ELR (cell line): ENCODE results near the gene SLC66A1.

Experiments
- DNase-seq: peaks from one replicate; pipeline ENCODE4 v3.0.0-alpha.2; 2015; ENCODE audit warnings: low read depth

The SLC66A1 gene

DNA sequence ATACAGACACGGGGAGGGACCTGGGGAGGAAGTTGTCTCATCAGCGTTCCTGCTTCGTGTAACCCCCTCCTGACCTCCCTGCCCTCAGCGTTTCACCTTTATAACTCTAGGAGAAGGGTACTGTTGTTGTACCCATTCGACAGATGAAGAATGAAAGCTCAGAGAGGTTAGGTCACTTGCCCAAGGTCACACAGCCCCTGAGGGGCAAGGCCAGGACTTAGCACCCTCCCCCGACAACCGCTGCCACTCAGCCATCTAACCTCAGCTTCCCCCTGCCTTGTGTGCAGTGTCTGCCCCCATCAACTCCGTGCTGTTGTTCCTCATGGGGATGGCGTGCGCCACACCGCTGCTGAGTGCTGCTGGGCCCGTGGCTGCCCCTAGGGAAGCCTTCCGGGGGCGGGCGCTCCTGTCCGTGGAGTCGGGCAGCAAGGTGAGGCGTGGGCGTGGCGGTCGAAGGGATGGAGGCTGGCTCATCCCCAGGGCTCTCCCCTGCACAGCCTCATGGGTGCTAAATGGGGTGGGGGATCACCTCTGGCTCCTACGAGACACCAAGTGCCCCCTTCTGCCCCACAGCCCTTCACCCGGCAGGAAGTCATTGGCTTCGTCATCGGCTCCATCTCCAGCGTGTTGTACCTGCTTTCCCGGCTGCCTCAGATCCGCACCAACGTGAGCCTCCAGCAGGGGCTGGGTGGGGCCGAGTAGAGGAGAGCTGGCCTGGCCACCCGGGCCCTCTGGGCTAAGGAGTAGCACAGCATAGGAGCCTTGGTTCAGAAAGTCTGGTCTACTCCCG is 14.0 kb downstream of the SLC66A1 start:
- DNase-seq, result no peak

DNA sequence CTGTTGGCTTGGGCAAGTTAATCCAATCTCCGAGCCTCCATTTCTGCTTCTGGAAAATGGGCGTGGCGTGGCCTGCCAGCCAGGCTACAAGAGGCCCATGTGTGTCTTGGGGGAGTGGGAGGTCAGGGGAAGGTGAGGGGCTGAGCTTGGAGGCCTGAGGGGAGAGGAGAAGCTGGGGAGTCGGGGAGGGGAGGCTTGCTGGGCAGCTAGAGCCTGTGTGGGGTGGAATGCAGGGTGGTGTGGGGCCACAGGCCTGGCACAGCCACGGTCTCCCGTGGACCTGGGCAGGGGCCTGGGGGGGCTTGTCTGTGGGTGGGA is 14.6 kb downstream of the SLC66A1 start:
- no peak for DNase-seq

DNA sequence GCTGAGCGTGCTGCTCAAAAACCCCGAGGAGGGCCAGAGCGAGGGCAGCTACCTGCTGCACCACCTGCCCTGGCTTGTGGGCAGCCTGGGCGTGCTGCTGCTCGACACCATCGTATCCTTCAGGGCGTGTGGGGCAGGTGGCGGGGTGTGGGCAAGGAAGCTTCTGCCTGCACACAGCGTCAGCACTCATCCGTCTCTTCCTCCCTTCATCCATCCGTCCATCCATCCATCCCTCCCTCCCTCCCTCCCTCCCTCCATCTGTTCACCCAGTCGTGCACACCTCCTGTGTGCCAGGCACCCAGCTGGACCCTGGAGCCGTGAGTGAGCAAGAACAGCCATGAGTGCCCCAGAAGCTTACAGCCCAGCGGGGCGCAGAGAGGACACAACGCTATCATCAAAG is 15.2 kb downstream of the SLC66A1 start:
- DNase-seq, result no peak

DNA sequence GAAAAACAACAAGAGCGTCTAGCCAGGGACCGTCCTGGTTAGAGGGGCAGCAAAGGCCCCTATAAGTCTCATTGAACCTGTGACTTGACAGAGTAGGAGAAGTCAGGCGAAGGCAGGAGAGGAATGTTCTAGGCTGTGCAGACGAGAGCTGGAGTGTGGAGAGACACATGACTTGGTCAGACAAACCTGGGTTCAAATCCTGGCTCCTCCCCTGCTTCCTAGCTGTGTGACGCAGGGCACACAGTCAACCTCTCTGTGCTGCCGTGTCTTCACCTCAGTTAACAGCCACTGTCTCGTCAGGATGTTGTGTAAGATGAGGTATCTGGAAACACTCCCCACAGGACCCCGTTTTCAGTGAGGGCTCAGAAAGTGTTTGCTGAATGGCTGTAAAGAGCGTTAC is 15.6 kb downstream of the SLC66A1 start:
- no peak for DNase-seq

DNA sequence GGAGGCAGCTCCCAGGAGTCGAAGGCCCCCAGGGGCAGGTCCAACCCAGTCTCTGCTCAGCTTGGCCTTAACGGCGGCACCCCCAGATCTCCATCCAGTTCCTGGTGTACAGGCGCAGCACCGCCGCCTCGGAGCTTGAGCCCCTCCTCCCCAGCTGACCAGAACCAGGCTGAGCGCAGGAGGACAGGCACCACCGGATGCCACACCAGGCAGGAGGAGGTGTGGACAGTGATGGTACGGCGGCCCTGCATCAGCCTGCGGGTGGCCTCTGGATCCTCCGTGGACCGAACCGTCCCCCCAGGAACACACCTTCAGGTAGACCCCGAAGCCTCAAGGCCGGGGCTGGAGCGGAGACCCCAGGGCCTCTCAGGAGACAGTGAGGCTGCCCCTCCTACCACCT is 16.4 kb downstream of the SLC66A1 start:
- DNase-seq, result no peak

DNA sequence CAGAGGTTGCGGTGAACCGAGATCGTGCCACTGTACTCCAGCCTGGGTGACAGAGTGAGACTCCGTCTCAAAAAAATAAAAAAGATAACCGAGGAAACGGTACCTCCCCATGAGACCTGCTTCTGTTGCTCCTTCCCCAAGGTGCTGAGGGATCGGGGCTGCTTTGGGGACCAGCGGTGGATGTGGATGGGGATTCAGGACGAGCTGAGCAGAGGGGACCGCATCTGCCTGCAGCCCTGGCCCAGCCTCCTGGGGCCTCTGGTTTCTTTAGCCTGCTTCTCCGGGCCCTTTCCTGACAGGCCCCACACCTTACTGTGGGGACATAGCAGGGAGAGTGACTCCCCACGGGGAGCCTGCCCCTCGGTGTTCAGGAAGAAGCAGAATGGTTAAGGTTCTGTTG is 17.1 kb downstream of the SLC66A1 start:
- no peak for DNase-seq

DNA sequence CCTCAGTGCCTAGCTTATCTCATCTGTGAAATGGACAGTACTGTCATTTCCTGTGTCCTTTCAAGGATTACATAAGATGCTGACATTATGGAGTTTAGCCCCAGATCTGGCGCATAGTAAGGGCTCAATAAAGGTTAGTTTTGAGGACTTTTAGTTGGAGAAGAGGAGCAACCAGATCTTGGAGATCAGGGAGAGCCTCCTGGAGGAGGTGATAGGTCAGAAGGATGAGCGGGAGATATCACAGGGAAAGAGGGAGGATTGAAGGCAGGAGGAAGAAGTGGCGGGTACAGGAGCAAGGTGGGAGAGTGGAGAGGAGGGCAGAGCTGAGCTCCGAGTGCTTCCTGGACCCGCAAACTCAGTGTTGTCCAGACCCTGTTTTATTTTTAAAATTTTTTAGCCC is 17.5 kb downstream of the SLC66A1 start:
- no peak for DNase-seq

DNA sequence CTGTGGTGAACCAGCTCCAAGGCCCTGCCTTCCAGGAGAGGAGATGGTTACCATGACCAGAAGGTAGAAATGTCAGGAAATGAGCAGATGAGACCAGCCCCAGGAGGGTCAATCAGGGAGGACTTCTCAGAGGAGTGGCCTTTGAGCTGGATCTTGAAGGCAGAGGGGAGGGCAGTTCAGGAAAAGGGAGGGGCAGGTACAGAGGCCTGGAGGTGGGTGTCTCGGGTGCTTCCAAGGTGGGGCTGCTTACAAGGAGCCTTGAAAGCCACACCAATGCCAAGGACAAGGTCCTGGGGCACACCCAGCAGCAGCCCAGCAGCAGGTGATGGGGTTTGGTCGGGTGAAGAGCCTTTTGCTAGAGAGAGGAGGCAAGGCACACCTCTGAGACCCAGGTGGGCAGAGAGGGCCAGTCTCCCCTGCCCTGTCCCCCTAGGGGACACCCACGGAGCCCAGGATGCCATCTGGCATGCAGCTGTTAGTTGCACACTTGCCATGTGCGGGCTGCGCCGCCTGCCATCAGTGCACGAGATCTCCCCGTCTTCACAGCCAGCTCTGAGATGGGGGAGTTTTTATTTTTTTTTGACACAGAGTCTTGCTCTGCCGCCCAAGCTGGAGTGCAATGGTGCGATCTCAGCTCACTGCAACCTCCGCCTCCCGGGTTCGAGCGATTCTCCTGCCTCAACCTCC is 18.5 kb downstream of the SLC66A1 start:
- DNase-seq, result no peak

DNA sequence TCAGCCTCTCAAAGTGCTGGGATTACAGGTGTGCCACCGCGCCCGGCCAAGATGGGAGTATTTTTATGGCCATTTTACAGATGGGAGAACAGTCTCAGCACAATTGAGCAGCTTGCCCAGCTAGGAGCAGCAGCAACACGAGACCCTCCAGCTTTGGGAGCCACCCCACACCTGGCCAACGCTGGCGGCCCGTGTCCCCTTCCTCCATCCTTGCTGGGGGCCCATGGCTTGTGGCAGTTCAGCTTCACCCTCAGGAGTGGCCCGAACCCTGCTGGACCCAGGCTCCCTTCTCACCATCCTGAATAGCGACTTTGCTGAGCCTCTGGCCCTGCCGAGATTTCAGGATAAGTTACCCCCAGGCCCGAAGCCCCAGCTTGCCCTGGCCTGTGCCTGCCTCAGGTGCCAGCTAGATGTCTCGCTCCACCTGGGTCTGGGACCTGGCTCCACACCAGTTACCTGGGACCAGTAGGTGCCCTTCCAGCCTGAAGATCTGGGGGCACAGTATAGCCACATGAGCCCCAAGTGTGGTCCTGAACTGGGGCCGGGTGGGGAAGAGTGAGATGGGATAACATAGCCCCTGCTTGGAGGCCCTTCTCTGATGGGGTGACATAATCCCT is 19.2 kb downstream of the SLC66A1 start:
- DNase-seq, result no peak

DNA sequence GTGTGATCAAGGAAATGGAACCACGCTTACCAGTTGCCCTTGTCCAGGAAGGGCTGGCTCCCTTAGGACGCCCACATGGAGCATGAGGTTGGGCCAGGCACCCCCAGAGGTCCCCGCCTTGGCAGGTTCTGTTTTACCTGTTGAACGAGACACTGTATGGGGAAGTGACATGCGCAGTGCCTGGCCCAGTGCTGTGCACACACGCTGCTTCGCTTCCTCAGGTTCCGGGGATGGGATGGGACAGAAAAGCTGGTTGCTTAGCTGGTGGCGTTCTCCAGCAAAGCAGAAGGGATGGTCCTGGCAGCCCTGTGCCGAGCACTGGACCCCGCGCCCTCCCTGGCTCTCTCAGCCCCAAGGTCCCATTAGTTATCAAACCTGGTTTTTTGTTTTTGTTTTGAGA is 20.7 kb downstream of the SLC66A1 start:
- DNase-seq, result no peak

DNA sequence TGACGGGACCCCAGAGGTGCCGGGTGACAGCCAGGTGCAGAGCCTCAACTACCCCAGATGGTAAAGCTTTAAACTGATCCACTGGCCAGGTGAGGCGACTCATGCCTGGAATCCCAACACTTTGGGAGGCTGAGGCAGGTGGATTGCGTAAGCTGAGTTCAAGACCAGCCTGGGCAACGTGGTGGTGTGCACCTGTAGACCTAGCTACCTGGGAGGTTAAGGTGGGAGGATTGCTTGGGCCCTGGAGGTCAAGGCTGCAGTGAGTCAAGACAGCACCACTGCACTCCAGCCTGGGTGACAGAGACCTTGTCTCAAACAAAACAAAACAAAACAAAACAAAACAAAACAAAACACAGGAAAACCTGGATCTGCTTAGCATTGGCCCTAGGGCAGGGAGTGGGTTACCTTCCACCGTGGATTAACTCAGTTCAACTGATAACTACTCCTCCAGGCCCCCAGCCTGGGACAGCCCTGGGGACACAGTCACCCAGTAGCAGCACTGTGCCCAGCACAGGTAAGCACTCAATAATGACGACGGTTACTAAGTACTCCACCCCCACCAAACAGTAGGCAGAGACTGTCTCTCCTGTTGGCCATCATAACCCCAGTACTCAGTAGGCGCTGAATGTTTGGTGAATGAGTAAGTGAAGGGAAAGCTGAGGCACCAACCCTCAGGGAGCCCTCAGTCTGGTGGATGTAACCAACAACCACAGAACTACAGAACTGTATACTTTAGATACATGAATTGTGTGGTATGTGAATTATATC is 21.6 kb downstream of the SLC66A1 start:
- peak; percentile 63 for DNase-seq

DNA sequence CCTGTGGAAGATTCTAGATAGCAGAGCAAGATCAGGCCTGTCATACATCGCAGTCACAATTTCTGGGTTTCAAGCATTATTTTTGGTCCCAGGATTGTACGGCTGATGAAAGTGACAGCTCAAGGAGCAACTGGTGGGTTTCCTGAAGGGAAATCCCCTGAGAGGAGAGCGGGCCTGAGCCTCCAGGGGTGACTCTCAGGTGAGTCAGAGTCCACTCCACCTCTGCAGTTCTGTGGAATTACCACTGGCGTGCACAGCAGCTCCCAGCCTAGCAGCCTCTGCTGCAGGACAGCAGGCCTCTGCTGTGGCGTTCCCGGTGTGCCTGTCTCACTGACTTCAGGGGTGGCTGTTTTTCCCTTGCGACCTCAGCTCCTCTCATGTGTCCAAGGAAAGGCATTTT is 24.4 kb downstream of the SLC66A1 start:
- DNase-seq, result peak; percentile 86

DNA sequence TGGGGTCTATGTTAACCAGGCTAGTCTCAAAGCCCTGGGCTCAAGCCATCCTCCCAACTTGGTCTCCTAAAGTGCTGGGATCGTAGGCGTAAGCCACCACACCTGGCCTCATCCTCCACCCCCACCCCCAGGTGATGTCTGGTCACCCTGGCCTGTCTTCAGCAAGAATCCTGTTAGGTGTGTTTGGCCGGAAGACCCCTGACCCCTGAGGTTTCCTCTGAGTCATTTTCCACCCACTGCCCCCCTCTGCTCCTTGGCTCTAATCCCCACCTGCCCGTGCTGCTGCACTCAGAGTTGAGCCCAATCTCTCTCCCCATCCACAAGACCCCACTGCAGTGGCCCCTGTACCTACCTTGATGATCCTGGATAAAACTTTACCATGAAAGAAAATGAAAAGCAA is 25.2 kb downstream of the SLC66A1 start:
- peak; percentile 34 for DNase-seq

DNA sequence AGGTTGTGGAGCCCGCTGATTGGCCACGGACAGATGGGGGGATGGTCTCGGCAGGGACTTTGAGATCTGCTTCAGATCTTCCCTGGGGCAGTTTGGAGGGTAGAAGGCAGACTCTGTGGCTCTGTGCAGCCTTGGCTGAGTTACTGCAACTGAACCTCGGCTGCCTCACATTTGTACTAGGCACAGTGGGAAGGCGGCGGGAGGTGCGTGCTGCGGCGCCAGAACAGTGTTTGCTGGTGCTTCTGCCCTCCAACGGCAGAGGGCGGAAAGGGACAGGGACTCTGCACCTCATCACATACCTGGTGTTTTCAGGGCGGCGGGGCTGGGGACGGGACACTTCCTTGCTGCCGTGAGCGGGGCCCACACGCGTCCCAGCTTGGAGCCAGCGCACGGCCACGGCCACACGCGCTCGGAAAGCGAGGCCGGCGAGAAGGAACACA is 26.2 kb downstream of the SLC66A1 start:
- no peak for DNase-seq

DNA sequence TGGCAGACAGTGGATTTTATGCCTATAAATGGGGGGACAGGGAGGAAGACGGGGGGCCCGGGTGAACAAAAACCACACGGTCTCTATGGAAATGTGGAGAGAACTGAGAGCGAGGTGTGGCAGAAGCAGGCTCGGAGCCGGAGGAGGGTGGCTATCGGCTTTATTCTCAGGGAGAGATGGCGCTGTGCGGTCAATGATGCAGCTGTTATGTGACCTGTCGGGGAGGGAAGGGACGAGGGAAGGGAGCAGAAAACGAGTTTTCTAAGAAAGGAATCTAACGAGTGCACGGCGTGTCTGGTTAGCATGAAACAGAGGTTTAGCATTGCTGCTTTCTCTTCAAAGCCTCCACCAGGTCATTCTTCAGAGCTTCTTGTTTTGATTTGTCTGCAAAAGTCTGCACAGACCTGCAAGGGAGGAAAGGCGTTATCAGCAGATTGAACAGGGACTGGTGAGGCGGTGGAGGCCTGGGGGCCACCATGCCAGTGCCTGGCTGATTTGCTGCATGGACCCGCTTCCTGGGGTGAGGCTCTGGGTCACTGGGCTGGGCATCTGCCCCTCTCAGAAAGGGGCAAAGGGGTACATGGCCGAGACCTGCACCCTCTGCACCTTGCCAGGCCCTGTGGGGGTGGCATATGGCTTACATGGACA is 27.2 kb downstream of the SLC66A1 start:
- DNase-seq, result no peak

DNA sequence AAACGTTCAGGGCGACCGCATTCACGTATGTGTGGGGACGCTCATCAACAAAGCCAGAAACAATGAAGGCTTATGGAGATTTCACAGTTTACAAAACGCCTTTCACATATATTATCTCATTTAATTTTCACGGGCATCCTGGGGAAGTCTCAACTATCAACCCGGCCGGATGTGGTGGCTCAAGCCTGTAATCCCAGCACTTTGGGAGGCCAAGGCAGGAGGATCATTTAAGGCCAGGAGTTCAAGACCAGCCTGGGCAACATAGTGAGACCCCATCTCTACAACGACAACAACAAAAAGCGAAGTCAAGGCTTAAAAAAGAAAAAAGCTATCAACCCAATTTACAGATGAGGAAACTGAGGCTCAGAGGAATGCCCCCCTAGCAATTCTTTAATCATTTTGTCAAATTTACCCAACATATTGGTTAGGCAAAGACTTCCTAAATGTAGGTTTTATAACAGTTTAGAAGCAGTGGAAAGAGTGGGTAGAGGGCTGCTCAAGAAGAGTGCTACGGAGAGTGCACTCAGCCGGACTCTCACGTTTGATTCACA is 28.3 kb downstream of the SLC66A1 start:
- no peak for DNase-seq

DNA sequence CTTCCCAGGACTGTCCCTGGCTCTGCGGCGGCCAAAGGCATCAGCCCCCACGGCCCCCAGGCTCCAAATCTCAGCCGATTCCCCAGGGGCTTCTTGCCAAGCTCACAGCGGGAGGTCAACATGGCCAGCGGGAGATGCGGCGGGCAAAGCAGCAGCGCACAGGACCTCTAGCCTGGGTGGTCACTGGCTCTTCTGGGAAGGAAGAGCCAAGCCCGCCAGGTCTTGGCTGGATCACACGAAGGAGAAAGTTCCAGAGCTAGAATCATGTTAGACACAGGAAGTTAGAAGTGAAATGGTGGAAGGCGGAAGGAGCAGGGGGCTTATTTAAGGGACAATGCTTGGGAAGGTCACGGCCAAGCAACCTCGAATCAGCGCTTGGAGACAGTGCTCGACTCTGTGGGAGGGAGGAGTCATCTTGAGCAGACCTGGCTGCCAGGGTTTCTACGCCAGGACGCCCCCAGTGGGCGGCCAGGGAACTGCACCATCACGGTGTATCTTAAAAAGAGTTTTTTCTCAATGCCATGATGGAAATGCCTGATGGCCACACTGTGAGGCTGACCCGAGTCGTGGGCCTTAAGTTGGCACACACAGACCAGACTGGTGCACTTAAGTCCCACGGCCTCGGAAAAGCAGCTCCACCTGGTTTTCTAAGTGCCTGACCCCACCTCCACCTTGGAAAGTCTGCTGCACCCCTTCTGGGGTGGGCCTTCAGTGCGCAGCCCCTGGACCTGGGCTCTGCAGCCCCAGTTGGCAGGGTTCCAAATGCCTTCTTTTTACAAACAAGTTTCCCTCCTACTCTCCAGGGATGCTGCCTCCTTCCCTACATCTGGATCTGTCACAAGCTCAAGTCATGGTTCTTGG is 29.3 kb downstream of the SLC66A1 start:
- peak; percentile 79 for DNase-seq

DNA sequence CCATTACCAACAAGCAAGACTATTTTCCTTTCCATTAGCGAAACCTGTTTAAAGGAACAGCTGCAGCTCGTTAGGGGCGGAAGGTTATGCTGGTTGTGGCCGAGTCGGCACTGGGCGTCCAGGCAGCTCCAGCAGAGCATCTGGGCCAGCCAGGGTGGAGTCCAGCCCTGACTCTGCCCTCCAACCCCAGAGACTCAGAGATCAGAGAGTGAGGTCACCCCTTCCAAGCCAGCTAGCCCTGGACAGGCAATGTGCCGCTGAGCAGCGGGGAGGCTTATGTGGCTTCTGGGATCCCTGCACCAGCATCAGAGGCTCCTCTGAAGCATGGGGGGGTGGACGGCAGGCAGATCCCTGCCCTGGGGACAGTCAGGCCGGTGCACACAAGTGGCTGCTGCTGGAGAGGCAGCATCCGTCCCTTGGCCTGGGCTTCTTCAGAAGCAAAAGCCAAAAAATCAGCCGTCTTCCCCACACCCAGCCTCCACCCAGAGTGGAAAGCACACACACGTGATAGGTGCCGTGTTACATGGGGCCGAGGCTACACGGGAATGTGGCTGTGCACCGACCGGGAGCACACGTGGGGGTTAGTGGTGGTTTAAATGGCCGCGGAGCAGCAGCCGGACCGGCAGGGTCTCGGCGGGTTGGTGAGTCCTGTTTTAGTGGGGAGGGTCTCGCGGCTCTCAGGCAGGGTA is 30.1 kb downstream of the SLC66A1 start:
- DNase-seq, result no peak

DNA sequence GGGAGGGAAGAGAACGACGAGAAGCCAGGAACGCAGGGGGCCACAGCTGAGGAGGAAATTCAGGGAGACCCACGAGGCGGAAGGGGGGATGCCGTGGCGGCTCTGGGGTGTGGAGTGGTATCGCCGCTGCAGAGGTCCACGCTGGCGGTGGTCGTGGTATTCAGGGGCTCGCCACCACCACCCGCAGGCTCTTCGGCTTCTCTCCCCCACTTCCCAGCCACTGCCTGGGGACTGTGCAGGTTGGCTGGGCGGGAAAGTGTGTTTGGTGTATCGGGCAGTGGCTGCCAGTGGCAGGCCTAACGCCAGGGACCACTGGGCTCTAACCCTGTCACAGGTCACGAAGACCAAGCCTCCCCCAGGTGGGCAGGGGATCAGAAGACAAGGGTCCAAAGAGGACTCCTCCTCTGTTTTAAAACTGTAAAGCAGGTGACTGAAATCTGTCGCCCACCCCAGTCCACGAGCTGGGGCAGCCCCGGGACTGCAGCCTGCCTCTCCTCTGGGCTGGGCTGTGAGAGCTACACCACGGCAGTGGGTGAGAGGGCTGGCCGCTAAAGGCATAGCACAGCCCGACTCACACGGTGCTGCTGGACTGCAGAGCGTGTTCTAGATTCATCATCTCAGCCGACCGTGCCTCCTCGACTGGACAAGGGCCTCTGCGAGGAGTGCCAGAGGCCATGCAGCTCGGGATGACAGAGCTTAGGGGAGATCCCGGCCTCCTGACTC is 30.9 kb downstream of the SLC66A1 start:
- no peak for DNase-seq
